ENCODE measurements around the gene SHLD2.
"Not testable (repeated sequence)": the region's sequence is repeated elsewhere in the genome, so short reads cannot be mapped to it uniquely, and the experiment has no call there.

GRCh38 chr10:87143109-87143418, 48.1 kb downstream of the SHLD2 start:
- TF ChIP-seq, protein P1, sequence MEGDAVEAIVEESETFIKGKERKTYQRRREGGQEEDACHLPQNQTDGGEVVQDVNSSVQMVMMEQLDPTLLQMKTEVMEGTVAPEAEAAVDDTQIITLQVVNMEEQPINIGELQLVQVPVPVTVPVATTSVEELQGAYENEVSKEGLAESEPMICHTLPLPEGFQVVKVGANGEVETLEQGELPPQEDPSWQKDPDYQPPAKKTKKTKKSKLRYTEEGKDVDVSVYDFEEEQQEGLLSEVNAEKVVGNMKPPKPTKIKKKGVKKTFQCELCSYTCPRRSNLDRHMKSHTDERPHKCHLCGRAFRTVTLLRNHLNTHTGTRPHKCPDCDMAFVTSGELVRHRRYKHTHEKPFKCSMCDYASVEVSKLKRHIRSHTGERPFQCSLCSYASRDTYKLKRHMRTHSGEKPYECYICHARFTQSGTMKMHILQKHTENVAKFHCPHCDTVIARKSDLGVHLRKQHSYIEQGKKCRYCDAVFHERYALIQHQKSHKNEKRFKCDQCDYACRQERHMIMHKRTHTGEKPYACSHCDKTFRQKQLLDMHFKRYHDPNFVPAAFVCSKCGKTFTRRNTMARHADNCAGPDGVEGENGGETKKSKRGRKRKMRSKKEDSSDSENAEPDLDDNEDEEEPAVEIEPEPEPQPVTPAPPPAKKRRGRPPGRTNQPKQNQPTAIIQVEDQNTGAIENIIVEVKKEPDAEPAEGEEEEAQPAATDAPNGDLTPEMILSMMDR (IDR thresholded peaks at IDR 0.05): not testable (repeated sequence)
- not testable (repeated sequence) for TF ChIP-seq POLR2A (IDR thresholded peaks at IDR 0.05)

Measured in uterus (tissue), 2 donors.